ENCODE data around the gene LSR. TPM values are rescaled to one million over a fixed set of nuclear protein-coding genes. Genes with fewer than 3 reads are reported as not detected.
A peak's percentile ranks its signal among the peaks of the same experiment; 100 is the strongest.

LSR gene
- total and polyA plus RNA-seq, 2 donors (not counting 1 experiment from before 2014, with no cell fraction given), result 37.2 to 45.3 TPM

DNA sequence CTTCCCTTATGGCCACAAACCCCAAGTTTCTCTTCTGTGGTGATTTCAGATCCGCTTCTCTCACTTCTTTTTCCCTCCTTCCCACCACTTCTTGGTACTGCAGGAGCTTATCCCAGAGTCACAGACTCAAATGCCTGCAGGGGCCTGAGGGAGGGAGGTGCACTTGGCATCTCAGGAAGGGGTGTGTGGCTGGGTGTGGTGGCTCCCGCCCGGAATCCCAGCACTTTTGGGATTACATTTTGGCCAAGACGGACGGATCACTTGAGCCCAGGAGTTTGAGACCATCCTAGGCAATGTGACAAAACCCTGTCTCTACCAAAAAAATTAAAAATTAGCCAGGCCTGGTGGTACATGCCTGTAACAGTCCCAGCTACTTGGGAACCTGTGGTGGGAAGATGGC, 25.5 kb downstream of the LSR start:
- Histone ChIP-seq H3K4me3 (ENCODE audit: control extremely low read depth in 1 of 5, extremely low read depth in 1 of 5, insufficient read depth in 1 of 5, low read depth in 2 of 5, low read length in 4 of 5) (no peak overlapping the region), H2AFZ (ENCODE audit: insufficient read depth, low read depth, low read length, poor library complexity, severe bottlenecking) (no peak overlapping the region), H4K20me1 (ENCODE audit: control insufficient read depth, insufficient read depth, low read length, poor library complexity, severe bottlenecking) (peaks cover 51% of the 10 kb centered on the region), H3K27ac (ENCODE audit: low read length in 2 of 2) (no peak overlapping the region), H3K4me1 (ENCODE audit: control insufficient read depth in 2 of 2, insufficient read depth in 2 of 2, low read length in 2 of 2) (peaks cover 25 to 34% of the 10 kb centered on the region in 2 donors), H3K36me3 (replicated peaks in 1 of 2; ENCODE audit: control extremely low read depth in 1 of 2, control insufficient read depth in 1 of 2, extremely low read depth in 1 of 2, insufficient read depth in 2 of 2, low read length in 1 of 2) (peaks cover 0 to 68% of the 10 kb centered on the region in 2 experiments), H3K9me3 (ENCODE audit: control extremely low read depth in 1 of 3, control insufficient read depth in 2 of 3, insufficient read depth in 1 of 3, low read length in 2 of 3) (no peaks in the 10 kb centered on the region), H3K79me2 (ENCODE audit: control insufficient read depth, insufficient read depth, low read length) (peaks cover 67% of the 10 kb centered on the region), H3K27me3 (replicated peaks in 1 of 4; ENCODE audit: control extremely low read depth in 1 of 4, control insufficient read depth in 3 of 4, insufficient read depth in 4 of 4, low read length in 3 of 4) (no peaks in the 10 kb centered on the region), H3K9ac (ENCODE audit: low read length) (no peak overlapping the region), H3K4me2 (replicated peaks; ENCODE audit: low read depth, low read length, poor library complexity, severe bottlenecking) (no peak overlapping the region)
- TF ChIP-seq, protein P1, sequence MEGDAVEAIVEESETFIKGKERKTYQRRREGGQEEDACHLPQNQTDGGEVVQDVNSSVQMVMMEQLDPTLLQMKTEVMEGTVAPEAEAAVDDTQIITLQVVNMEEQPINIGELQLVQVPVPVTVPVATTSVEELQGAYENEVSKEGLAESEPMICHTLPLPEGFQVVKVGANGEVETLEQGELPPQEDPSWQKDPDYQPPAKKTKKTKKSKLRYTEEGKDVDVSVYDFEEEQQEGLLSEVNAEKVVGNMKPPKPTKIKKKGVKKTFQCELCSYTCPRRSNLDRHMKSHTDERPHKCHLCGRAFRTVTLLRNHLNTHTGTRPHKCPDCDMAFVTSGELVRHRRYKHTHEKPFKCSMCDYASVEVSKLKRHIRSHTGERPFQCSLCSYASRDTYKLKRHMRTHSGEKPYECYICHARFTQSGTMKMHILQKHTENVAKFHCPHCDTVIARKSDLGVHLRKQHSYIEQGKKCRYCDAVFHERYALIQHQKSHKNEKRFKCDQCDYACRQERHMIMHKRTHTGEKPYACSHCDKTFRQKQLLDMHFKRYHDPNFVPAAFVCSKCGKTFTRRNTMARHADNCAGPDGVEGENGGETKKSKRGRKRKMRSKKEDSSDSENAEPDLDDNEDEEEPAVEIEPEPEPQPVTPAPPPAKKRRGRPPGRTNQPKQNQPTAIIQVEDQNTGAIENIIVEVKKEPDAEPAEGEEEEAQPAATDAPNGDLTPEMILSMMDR (IDR thresholded peaks at IDR 0.05), result no peak
- no peak for TF ChIP-seq EZH2 (IDR thresholded peaks at IDR 0.05; ENCODE audit: borderline replicate concordance, insufficient read depth, low read depth, low read length, poor library complexity, severe bottlenecking)
- Mint-ChIP-seq H3K4me3 (no peak overlapping the region), H3K27ac (peak overlapping the region; percentile 46), H3K9me3 (ENCODE audit: insufficient read depth) (no peaks in the 10 kb centered on the region), H3K4me1 (peaks cover 45% of the 10 kb centered on the region), H3K27me3 (no peaks in the 10 kb centered on the region)
- intact Hi-C loops (cut with micrococcal nuclease), result no loop called here
- ChIA-PET POLR2A (interaction anchor here (1.4 kb wide), 1 partner anchor 56 kb away, joined by 3 read pairs; no protein-coding TSS in a partner anchor), CTCF (interaction anchor here (0.6 to 1.7 kb wide), 5 partner anchors 59 to 219 kb away, joined by 3 to 9 read pairs (median 4); no protein-coding TSS in a partner anchor)
- 100% methylated on average over 1 of the region's 5 CpGs for WGBS (ENCODE audit: insufficient coverage)
- ATAC-seq (ENCODE audit: low read depth) (no peak), DNase-seq (no peak)

DNA sequence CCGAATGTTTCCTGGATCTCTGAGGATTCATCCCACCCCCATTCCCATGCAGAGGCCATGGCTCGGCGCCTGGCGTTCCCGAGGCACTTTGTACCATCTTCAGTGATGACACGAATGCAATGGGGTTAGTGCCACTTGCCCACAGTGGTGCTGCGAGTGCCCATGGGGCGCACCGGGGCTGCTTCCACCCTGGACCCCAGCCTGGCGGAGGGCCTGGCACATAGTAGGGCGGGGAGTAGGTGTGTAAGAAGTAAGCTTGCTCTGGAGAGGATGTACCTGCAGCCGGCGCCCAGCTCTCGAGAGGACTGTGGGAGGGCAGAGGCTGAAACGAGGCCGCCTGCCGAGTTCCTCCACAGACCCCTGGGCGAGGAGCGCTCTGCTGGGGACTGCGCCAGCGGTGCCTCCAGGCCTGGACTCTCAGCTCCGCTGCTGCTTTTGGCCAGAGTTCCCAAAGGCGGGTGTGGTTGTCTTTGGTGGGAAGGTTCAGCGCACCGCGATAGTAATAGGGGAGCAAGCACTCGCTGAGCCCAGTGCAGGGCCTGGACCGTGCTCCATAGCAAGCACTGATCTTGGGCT, 28.0 kb downstream of the LSR start:
- DNase-seq (no peak), ATAC-seq (ENCODE audit: low read depth) (no peak)
- 94% methylated on average over 25 of the region's 28 CpGs for WGBS (ENCODE audit: insufficient coverage)
- peaks cover 46% of the 10 kb centered on the region for H3K79me2 ChIP-seq (ENCODE audit: control insufficient read depth, insufficient read depth, low read length)
- H3K4me1 ChIP-seq (ENCODE audit: control insufficient read depth in 2 of 2, insufficient read depth in 2 of 2, low read length in 2 of 2), result peaks cover 30 to 33% of the 10 kb centered on the region in 2 donors
- intact Hi-C loops (cut with micrococcal nuclease), result no loop called here
- Mint-ChIP-seq H3K4me1 (peaks cover 48% of the 10 kb centered on the region), H3K9me3 (ENCODE audit: insufficient read depth) (no peaks in the 10 kb centered on the region), H3K4me3 (no peak overlapping the region), H3K27ac (peak overlapping the region; percentile 59), H3K27me3 (no peaks in the 10 kb centered on the region)
- no peak overlapping the region for H3K9ac ChIP-seq (ENCODE audit: low read length)
- H3K27me3 ChIP-seq (replicated peaks in 1 of 4; ENCODE audit: control extremely low read depth in 1 of 4, control insufficient read depth in 3 of 4, insufficient read depth in 4 of 4, low read length in 3 of 4), result no peaks in the 10 kb centered on the region
- no peak overlapping the region for H3K4me3 ChIP-seq (ENCODE audit: control extremely low read depth in 1 of 5, extremely low read depth in 1 of 5, insufficient read depth in 1 of 5, low read depth in 2 of 5, low read length in 4 of 5)
- H3K4me2 ChIP-seq (replicated peaks; ENCODE audit: low read depth, low read length, poor library complexity, severe bottlenecking), result no peak overlapping the region
- no peaks in the 10 kb centered on the region for H3K9me3 ChIP-seq (ENCODE audit: control extremely low read depth in 1 of 3, control insufficient read depth in 2 of 3, insufficient read depth in 1 of 3, low read length in 2 of 3)
- H3K27ac ChIP-seq (ENCODE audit: low read length in 2 of 2), result no peak overlapping the region
- H2AFZ ChIP-seq (ENCODE audit: insufficient read depth, low read depth, low read length, poor library complexity, severe bottlenecking), result no peak overlapping the region
- TF ChIP-seq EZH2 (IDR thresholded peaks at IDR 0.05; ENCODE audit: borderline replicate concordance, insufficient read depth, low read depth, low read length, poor library complexity, severe bottlenecking), result no peak
- TF ChIP-seq, protein P1 (IDR thresholded peaks at IDR 0.05), result no peak
- peaks cover 32% of the 10 kb centered on the region for H4K20me1 ChIP-seq (ENCODE audit: control insufficient read depth, insufficient read depth, low read length, poor library complexity, severe bottlenecking)
- CTCF ChIA-PET, result no interaction called here
- POLR2A ChIA-PET, result interaction anchor here (0.6 kb wide), 1 partner anchor 61 kb away, joined by 3 read pairs; no protein-coding TSS in a partner anchor
- peaks cover 0 to 50% of the 10 kb centered on the region in 2 experiments for H3K36me3 ChIP-seq (replicated peaks in 1 of 2; ENCODE audit: control extremely low read depth in 1 of 2, control insufficient read depth in 1 of 2, extremely low read depth in 1 of 2, insufficient read depth in 2 of 2, low read length in 1 of 2)
